ENCODE data around the gene PPP4R1.

DNA sequence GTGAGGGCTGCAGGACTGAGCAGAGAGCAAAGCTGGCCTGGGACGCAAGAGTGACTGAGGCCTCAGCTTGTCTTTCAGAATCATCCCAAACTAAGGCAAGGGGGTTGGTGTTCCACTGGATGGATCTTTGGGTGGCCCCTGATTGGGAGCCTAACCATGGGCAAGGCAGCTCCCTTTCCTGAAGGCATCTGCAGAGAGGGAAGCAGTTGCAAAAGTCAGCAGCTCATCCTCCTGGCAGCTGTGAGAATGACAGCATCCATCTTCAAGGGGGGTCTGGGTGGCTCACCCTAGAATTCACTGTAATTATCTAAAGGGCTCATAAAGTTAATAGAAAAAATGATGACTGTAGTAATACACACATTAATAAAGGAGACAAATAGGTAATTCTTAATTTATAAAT, 47.2 kb upstream of the PPP4R1 start:
- TF ChIP-seq, protein P1, sequence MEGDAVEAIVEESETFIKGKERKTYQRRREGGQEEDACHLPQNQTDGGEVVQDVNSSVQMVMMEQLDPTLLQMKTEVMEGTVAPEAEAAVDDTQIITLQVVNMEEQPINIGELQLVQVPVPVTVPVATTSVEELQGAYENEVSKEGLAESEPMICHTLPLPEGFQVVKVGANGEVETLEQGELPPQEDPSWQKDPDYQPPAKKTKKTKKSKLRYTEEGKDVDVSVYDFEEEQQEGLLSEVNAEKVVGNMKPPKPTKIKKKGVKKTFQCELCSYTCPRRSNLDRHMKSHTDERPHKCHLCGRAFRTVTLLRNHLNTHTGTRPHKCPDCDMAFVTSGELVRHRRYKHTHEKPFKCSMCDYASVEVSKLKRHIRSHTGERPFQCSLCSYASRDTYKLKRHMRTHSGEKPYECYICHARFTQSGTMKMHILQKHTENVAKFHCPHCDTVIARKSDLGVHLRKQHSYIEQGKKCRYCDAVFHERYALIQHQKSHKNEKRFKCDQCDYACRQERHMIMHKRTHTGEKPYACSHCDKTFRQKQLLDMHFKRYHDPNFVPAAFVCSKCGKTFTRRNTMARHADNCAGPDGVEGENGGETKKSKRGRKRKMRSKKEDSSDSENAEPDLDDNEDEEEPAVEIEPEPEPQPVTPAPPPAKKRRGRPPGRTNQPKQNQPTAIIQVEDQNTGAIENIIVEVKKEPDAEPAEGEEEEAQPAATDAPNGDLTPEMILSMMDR (IDR thresholded peaks at IDR 0.05; ENCODE audit: insufficient read depth, low read depth, low read length): no peak
- no peak for TF ChIP-seq EZH2 (IDR thresholded peaks at IDR 0.05; ENCODE audit: insufficient read depth, low read length)

Measured in astrocyte (in vitro differentiated cells and primary cell).